ENCODE data around the gene LRP5.

LRP5 gene

GRCh38 chr11:68461575-68461917 lies 149.2 kb downstream of the LRP5 start:
- Histone ChIP-seq H3K27ac (ENCODE audit: low read length) (peak overlapping the region; percentile 31), H3K4me3 (ENCODE audit: low read length in 2 of 2) (peak overlapping the region; percentile 83 to 91), H3K9me3 (ENCODE audit: control insufficient read depth in 2 of 2, low read length in 2 of 2) (no peaks in the 10 kb centered on the region), H3K4me1 (ENCODE audit: control insufficient read depth, insufficient read depth, low read length) (peaks cover 27% of the 10 kb centered on the region), H3K27me3 (ENCODE audit: control insufficient read depth in 1 of 2, insufficient read depth in 2 of 2, low read length in 2 of 2) (no peaks in the 10 kb centered on the region), H3K36me3 (ENCODE audit: control insufficient read depth in 2 of 2, insufficient read depth in 2 of 2, low read length in 2 of 2) (no peaks in the 10 kb centered on the region), H3K9ac (ENCODE audit: low read length in 2 of 2) (peak overlapping the region; percentile 76 to 80)

- Histone ChIP-seq H3K4me3 (ENCODE audit: low read length in 2 of 2) (peak overlapping the region in 1 of 2 donors; percentile 40), H3K27me3 (ENCODE audit: control insufficient read depth in 1 of 2, insufficient read depth in 2 of 2, low read length in 2 of 2) (no peaks in the 10 kb centered on the region), H3K36me3 (ENCODE audit: control insufficient read depth in 2 of 2, insufficient read depth in 2 of 2, low read length in 2 of 2) (no peaks in the 10 kb centered on the region), H3K4me1 (ENCODE audit: control insufficient read depth, insufficient read depth, low read length) (peaks cover 39% of the 10 kb centered on the region), H3K9ac (ENCODE audit: low read length in 2 of 2) (no peak overlapping the region), H3K27ac (ENCODE audit: low read length) (no peak overlapping the region), H3K9me3 (ENCODE audit: control insufficient read depth in 2 of 2, low read length in 2 of 2) (no peaks in the 10 kb centered on the region)
Measured at GRCh38 chr11:68463714-68464113, 151.3 kb downstream of the LRP5 start.

GRCh38 chr11:68467201-68467834 lies 154.9 kb downstream of the LRP5 start:
- Histone ChIP-seq H3K36me3 (ENCODE audit: control insufficient read depth in 2 of 2, insufficient read depth in 2 of 2, low read length in 2 of 2) (peaks cover 0 to 3% of the 10 kb centered on the region in 2 donors), H3K9ac (ENCODE audit: low read length in 2 of 2) (no peak overlapping the region), H3K9me3 (ENCODE audit: control insufficient read depth in 2 of 2, low read length in 2 of 2) (no peaks in the 10 kb centered on the region), H3K4me1 (ENCODE audit: control insufficient read depth, insufficient read depth, low read length) (peaks cover 58% of the 10 kb centered on the region), H3K27ac (ENCODE audit: low read length) (no peak overlapping the region), H3K27me3 (ENCODE audit: control insufficient read depth in 1 of 2, insufficient read depth in 2 of 2, low read length in 2 of 2) (no peaks in the 10 kb centered on the region), H3K4me3 (ENCODE audit: low read length in 2 of 2) (no peak overlapping the region)

- Histone ChIP-seq H3K4me3 (ENCODE audit: low read length in 2 of 2) (no peak overlapping the region), H3K4me1 (ENCODE audit: control insufficient read depth, insufficient read depth, low read length) (peaks cover 50% of the 10 kb centered on the region), H3K27me3 (ENCODE audit: control insufficient read depth in 1 of 2, insufficient read depth in 2 of 2, low read length in 2 of 2) (no peaks in the 10 kb centered on the region), H3K9me3 (ENCODE audit: control insufficient read depth in 2 of 2, low read length in 2 of 2) (no peaks in the 10 kb centered on the region), H3K9ac (ENCODE audit: low read length in 2 of 2) (no peak overlapping the region), H3K27ac (ENCODE audit: low read length) (no peak overlapping the region), H3K36me3 (ENCODE audit: control insufficient read depth in 2 of 2, insufficient read depth in 2 of 2, low read length in 2 of 2) (peaks cover 0 to 5% of the 10 kb centered on the region in 2 donors)
Measured at GRCh38 chr11:68468217-68468828, 155.9 kb downstream of the LRP5 start.

GRCh38 chr11:68469122-68469521 lies 156.7 kb downstream of the LRP5 start:
- Histone ChIP-seq H3K4me1 (ENCODE audit: control insufficient read depth, insufficient read depth, low read length) (peaks cover 44% of the 10 kb centered on the region), H3K36me3 (ENCODE audit: control insufficient read depth in 2 of 2, insufficient read depth in 2 of 2, low read length in 2 of 2) (peaks cover 0 to 5% of the 10 kb centered on the region in 2 donors), H3K27me3 (ENCODE audit: control insufficient read depth in 1 of 2, insufficient read depth in 2 of 2, low read length in 2 of 2) (no peaks in the 10 kb centered on the region), H3K9ac (ENCODE audit: low read length in 2 of 2) (no peak overlapping the region), H3K9me3 (ENCODE audit: control insufficient read depth in 2 of 2, low read length in 2 of 2) (no peaks in the 10 kb centered on the region), H3K27ac (ENCODE audit: low read length) (no peak overlapping the region), H3K4me3 (ENCODE audit: low read length in 2 of 2) (no peak overlapping the region)

- no peak overlapping the region for H3K9ac ChIP-seq (ENCODE audit: low read length in 2 of 2)
- no peak overlapping the region for H3K4me3 ChIP-seq (ENCODE audit: low read length in 2 of 2)
- H3K27me3 ChIP-seq (ENCODE audit: control insufficient read depth in 1 of 2, insufficient read depth in 2 of 2, low read length in 2 of 2) = no peaks in the 10 kb centered on the region
- H3K9me3 ChIP-seq (ENCODE audit: control insufficient read depth in 2 of 2, low read length in 2 of 2) = no peaks in the 10 kb centered on the region
- H3K4me1 ChIP-seq (ENCODE audit: control insufficient read depth, insufficient read depth, low read length) = peaks cover 44% of the 10 kb centered on the region
- H3K27ac ChIP-seq (ENCODE audit: low read length) = no peak overlapping the region
- H3K36me3 ChIP-seq (ENCODE audit: control insufficient read depth in 2 of 2, insufficient read depth in 2 of 2, low read length in 2 of 2) = peaks cover 0 to 5% of the 10 kb centered on the region in 2 donors
Measured at GRCh38 chr11:68469642-68470041, 157.3 kb downstream of the LRP5 start.

GRCh38 chr11:68470304-68470811 lies 158.0 kb downstream of the LRP5 start:
- Histone ChIP-seq H3K9me3 (ENCODE audit: control insufficient read depth in 2 of 2, low read length in 2 of 2) (no peaks in the 10 kb centered on the region), H3K4me1 (ENCODE audit: control insufficient read depth, insufficient read depth, low read length) (peaks cover 44% of the 10 kb centered on the region), H3K36me3 (ENCODE audit: control insufficient read depth in 2 of 2, insufficient read depth in 2 of 2, low read length in 2 of 2) (peaks cover 0 to 5% of the 10 kb centered on the region in 2 donors), H3K9ac (ENCODE audit: low read length in 2 of 2) (no peak overlapping the region), H3K27me3 (ENCODE audit: control insufficient read depth in 1 of 2, insufficient read depth in 2 of 2, low read length in 2 of 2) (no peaks in the 10 kb centered on the region), H3K27ac (ENCODE audit: low read length) (no peak overlapping the region), H3K4me3 (ENCODE audit: low read length in 2 of 2) (no peak overlapping the region)

- Histone ChIP-seq H3K4me3 (ENCODE audit: low read length in 2 of 2) (no peak overlapping the region), H3K27ac (ENCODE audit: low read length) (no peak overlapping the region), H3K9ac (ENCODE audit: low read length in 2 of 2) (no peak overlapping the region), H3K27me3 (ENCODE audit: control insufficient read depth in 1 of 2, insufficient read depth in 2 of 2, low read length in 2 of 2) (no peaks in the 10 kb centered on the region), H3K9me3 (ENCODE audit: control insufficient read depth in 2 of 2, low read length in 2 of 2) (no peaks in the 10 kb centered on the region), H3K36me3 (ENCODE audit: control insufficient read depth in 2 of 2, insufficient read depth in 2 of 2, low read length in 2 of 2) (peaks cover 0 to 5% of the 10 kb centered on the region in 2 donors), H3K4me1 (ENCODE audit: control insufficient read depth, insufficient read depth, low read length) (peaks cover 42% of the 10 kb centered on the region)
Measured at GRCh38 chr11:68471360-68472340, 159.3 kb downstream of the LRP5 start.

GRCh38 chr11:68472778-68473177 lies 160.4 kb downstream of the LRP5 start:
- Histone ChIP-seq H3K9ac (ENCODE audit: low read length in 2 of 2) (no peak overlapping the region), H3K27ac (ENCODE audit: low read length) (no peak overlapping the region), H3K9me3 (ENCODE audit: control insufficient read depth in 2 of 2, low read length in 2 of 2) (no peaks in the 10 kb centered on the region), H3K4me1 (ENCODE audit: control insufficient read depth, insufficient read depth, low read length) (peaks cover 38% of the 10 kb centered on the region), H3K4me3 (ENCODE audit: low read length in 2 of 2) (no peak overlapping the region), H3K36me3 (ENCODE audit: control insufficient read depth in 2 of 2, insufficient read depth in 2 of 2, low read length in 2 of 2) (peaks cover 0 to 5% of the 10 kb centered on the region in 2 donors), H3K27me3 (ENCODE audit: control insufficient read depth in 1 of 2, insufficient read depth in 2 of 2, low read length in 2 of 2) (no peaks in the 10 kb centered on the region)

GRCh38 chr11:68473693-68474092 lies 161.3 kb downstream of the LRP5 start:
- peaks cover 0 to 5% of the 10 kb centered on the region in 2 donors for H3K36me3 ChIP-seq (ENCODE audit: control insufficient read depth in 2 of 2, insufficient read depth in 2 of 2, low read length in 2 of 2)
- H3K9me3 ChIP-seq (ENCODE audit: control insufficient read depth in 2 of 2, low read length in 2 of 2) = no peaks in the 10 kb centered on the region
- H3K4me1 ChIP-seq (ENCODE audit: control insufficient read depth, insufficient read depth, low read length) = peaks cover 30% of the 10 kb centered on the region
- no peaks in the 10 kb centered on the region for H3K27me3 ChIP-seq (ENCODE audit: control insufficient read depth in 1 of 2, insufficient read depth in 2 of 2, low read length in 2 of 2)
- no peak overlapping the region for H3K9ac ChIP-seq (ENCODE audit: low read length in 2 of 2)
- H3K27ac ChIP-seq (ENCODE audit: low read length) = no peak overlapping the region
- no peak overlapping the region for H3K4me3 ChIP-seq (ENCODE audit: low read length in 2 of 2)
